GM19240 (cell line): ENCODE measurements around the gene IKBKG.
"Not testable (repeated sequence)": the region's sequence is repeated elsewhere in the genome, so short reads cannot be mapped to it uniquely, and the experiment has no call there.

Experiments
- DNase-seq: peaks from one replicate; pipeline ENCODE4 v3.0.0; 2011; ENCODE audit warnings: low spot score; ENCODE audit not compliant: insufficient read length

The IKBKG gene

GRCh38 chrX:154525606-154526490 is 21.6 kb upstream of the IKBKG start:
- DNase-seq: no peak

GRCh38 chrX:154526901-154527675 is 20.3 kb upstream of the IKBKG start:
- peak; percentile 46 for DNase-seq

GRCh38 chrX:154529206-154529612 is 18.2 kb upstream of the IKBKG start:
- DNase-seq: no peak

- DNase-seq: no peak
These were observed 17.1 kb upstream of the IKBKG start for GRCh38 chrX:154530286-154530685.

- no peak for DNase-seq
These were observed 15.8 kb upstream of the IKBKG start for GRCh38 chrX:154531626-154532025.

GRCh38 chrX:154532690-154533089 is 14.7 kb upstream of the IKBKG start:
- DNase-seq: no peak

GRCh38 chrX:154534526-154535322 is 12.7 kb upstream of the IKBKG start:
- peak; percentile 88 for DNase-seq

- no peak for DNase-seq
These were observed 11.5 kb upstream of the IKBKG start for GRCh38 chrX:154535892-154536291.

- DNase-seq: no peak
These were observed 8.3 kb upstream of the IKBKG start for GRCh38 chrX:154539077-154539476.

GRCh38 chrX:154540365-154540764 is 7.1 kb upstream of the IKBKG start:
- not testable (repeated sequence) for DNase-seq

- DNase-seq: no peak
These were observed 6.4 kb upstream of the IKBKG start for GRCh38 chrX:154540897-154541535.

- no peak for DNase-seq
These were observed 5.9 kb upstream of the IKBKG start for GRCh38 chrX:154541589-154541895.

- no peak for DNase-seq
These were observed 5.3 kb upstream of the IKBKG start for GRCh38 chrX:154541896-154542722.

GRCh38 chrX:154542723-154543424 is 4.5 kb upstream of the IKBKG start:
- no peak for DNase-seq

- DNase-seq: no peak
These were observed 1.6 kb upstream of the IKBKG start for GRCh38 chrX:154545673-154546274.

GRCh38 chrX:154546354-154547244 is 821 bp upstream of the IKBKG start, which contains the start of gene G6PD:
Gene G6PD (minus strand): TSS chrX:154546846. CDS start chrX:154546155, 691 bp downstream.
- peak; percentile 53 for DNase-seq

- no peak for DNase-seq
These were observed 552 bp downstream of the IKBKG start for GRCh38 chrX:154548028-154548316.

GRCh38 chrX:154549766-154550165 is 2.3 kb downstream of the IKBKG start:
- DNase-seq: no peak
